H1 (cell line): ENCODE data around the gene PCDH9. TPM values are rescaled to one million over a fixed set of nuclear protein-coding genes. Genes with fewer than 3 reads are reported as not detected.

Source experiments
- CEBPB ChIP-seq: IDR thresholded peaks from 2 replicates; pipeline ENCODE4 v1.6.1; 2012; ENCODE audit warnings: low read depth, low read length
- GABPA ChIP-seq: IDR thresholded peaks from 2 replicates; pipeline ENCODE4 v1.6.1; 2011; ENCODE audit warnings: mild to moderate bottlenecking, low read length, moderate library complexity, borderline replicate concordance; ENCODE audit not compliant: insufficient read depth
- KDM1A ChIP-seq: fragments of 200-600, 300-600 bp; sonication (generic); IDR thresholded peaks from 2 replicates; pipeline ENCODE4 v1.7.1; 2016; ENCODE audit warnings: mild to moderate bottlenecking, low read length, borderline replicate concordance
- PHF8 ChIP-seq: fragments of 200-600 bp; sonication (generic); conservative IDR thresholded peaks from 2 replicates; pipeline ENCODE4 v1.7.1; 2012; ENCODE audit warnings: low read depth, mild to moderate bottlenecking, inconsistent platforms, low read length, moderate library complexity
- SUZ12 ChIP-seq: fragments of 200-600 bp; sonication (generic); IDR thresholded peaks from 2 replicates; pipeline ENCODE4 v1.6.1; 2012; ENCODE audit warnings: mild to moderate bottlenecking, inconsistent platforms, low read length, moderate library complexity, mixed read lengths
- polyA plus RNA-seq, 7 experiments: library from polyadenylated mRNA; depleted of rRNA in 3 of 7; stranded (reverse) in 5 of 7; unstranded in 2 of 7; fragments of >200 nt in 5 of 7; fragments of 200-250 nt in 2 of 7; gene quantifications; 1 replicate in 5 of 7; 2 replicates in 1 of 7; 4 replicates in 1 of 7; pipeline versions ENCODE4 v1.2.1 to v1.2.3, GENCODE V29; 2011 to 2013; ENCODE audit warnings: missing spikeins in 2 of 7, mixed read lengths in 2 of 7
- total RNA-seq: library from RNA; stranded (reverse); fragmentation: NEBNext Ultra II Directional; extraction: Animal tissue kit (Norgen Biotek cat#: 25700); gene quantifications from 2 replicates; pipeline ENCODE4 v1.2.1, GENCODE V29; 2021

PCDH9 gene
- total and polyA plus RNA-seq, 2 of the 8 experiments (the other 6 are each of a cell fraction or from before 2014, with no cell fraction given) = 0.12 to 0.60 TPM

DNA sequence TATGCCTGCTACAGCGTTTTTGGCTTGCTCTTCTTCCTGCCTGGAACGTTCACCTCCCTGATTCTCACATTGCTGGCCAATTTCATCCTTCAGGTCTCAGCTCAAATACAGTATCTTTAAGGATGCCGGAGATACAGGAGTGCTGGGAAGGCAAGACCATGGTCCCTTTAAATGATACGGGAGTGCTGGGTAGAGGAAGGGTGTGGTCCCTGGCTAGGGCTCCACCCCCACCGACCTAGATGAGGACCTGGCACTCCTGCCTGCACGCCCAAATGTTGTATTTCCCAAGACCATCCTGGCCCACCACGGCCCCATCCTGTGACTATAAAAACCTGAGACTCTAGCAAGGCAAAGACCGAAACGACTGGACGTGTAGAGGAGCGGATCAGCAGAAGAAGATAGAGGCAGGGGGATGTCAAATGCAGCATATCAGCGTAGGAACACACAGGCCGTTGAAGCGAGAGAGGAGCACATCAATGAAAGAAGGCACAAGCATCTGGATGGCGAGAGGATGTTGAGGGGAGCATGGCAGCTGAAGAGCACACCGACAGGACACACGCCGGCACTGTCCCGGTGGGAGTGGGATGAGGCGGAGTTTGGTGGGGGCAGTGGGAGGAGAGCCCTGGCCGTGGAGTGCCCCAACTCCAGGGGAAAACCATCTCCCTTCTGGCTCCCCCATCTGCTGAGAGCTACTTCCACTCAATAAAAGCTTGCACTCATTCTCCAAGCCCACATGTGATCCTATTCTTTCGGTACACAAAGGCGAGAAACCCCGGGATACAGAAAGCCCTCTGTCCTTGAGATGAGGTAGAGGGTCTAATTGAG lies 74.0 kb downstream of the PCDH9 start (continued):
- TF ChIP-seq PHF8 (no peak), CEBPB (no peak), GABPA (no peak), KDM1A (no peak), SUZ12 (no peak)
